T-cell (primary cell): ENCODE results near the gene ERC2. TPM values are rescaled to one million over a fixed set of nuclear protein-coding genes. Genes with fewer than 3 reads are reported as not detected.

Source experiments
- ATAC-seq, 4 experiments: fragments of 200-7000 bp in 3 of 4; fragments of 150-1000 bp in 1 of 4; cut with Tn5 transposase; replicated peaks in 1 of 4; 1 replicate in 3 of 4; 2 replicates in 1 of 4; pipeline ENCODE4 v1.10.0; 2021; ENCODE audit warnings: moderate library complexity in 3 of 4, mild to moderate bottlenecking in 2 of 4, moderate number of reproducible peaks in 1 of 4
- CTCF ChIA-PET, 2 donors: fragments of 300-600 bp; sonication (Branson Sonifier 250); formaldehyde crosslinking; loops; one replicate each; lab custom pipeline; 2022; ENCODE audit warnings: antibody characterized with exemption in 2 of 2; lab: Charles Lee
- POLR2A ChIA-PET, 2 donors: fragments of 300-600 bp; sonication (Branson Sonifier 250); formaldehyde crosslinking; loops; one replicate each; lab custom pipeline; 2022; ENCODE audit warnings: antibody characterized with exemption in 2 of 2; lab: Charles Lee
- DNase-seq, 35 experiments: peaks; one replicate each; pipeline versions ENCODE4 v3.0.0 to v3.0.0-alpha.2; 2013 to 2023
- H3K27ac ChIP-seq: one replicate; pipeline ENCODE4 v1.5.1; 2013; ENCODE audit warnings: low read length
- H3K27me3 ChIP-seq, 2 experiments: replicated peaks in 1 of 2; 1 replicate in 1 of 2; 2 replicates in 1 of 2; pipeline versions ENCODE4 v1.6.1 to v1.7.0; 2013; ENCODE audit warnings: low read length in 1 of 2, mixed read lengths in 1 of 2; ENCODE audit not compliant: control insufficient read depth in 2 of 2, insufficient read depth in 2 of 2; ENCODE audit errors: extremely low read depth in 1 of 2
- H3K36me3 ChIP-seq, 2 donors: 1 replicate in 1 of 2; 2 replicates in 1 of 2; pipeline versions ENCODE4 v1.6.1 to v1.7.0; 2013; ENCODE audit warnings: low read length in 1 of 2; ENCODE audit not compliant: control insufficient read depth in 2 of 2, insufficient read depth in 1 of 2; ENCODE audit errors: extremely low read depth in 1 of 2
- H3K4me1 ChIP-seq, 2 experiments: 1 replicate in 1 of 2; 2 replicates in 1 of 2; pipeline versions ENCODE4 v1.6.1 to v1.7.0; 2013; ENCODE audit warnings: low read length in 2 of 2, mixed read lengths in 1 of 2; ENCODE audit not compliant: insufficient read depth in 2 of 2, control insufficient read depth in 1 of 2; ENCODE audit errors: extremely low read depth in 1 of 2
- H3K4me3 ChIP-seq, 2 donors: 1 replicate in 1 of 2; 2 replicates in 1 of 2; pipeline versions ENCODE4 v1.5.1 to v1.7.0; 2013; ENCODE audit warnings: mild to moderate bottlenecking in 2 of 2, low read length in 1 of 2, moderate library complexity in 1 of 2; ENCODE audit not compliant: control insufficient read depth in 1 of 2; ENCODE audit errors: extremely low read depth in 1 of 2
- H3K9me3 ChIP-seq: 2 replicates; pipeline ENCODE4 v1.7.0; 2013
- H3K27ac Mint-ChIP-seq, 2 donors: one replicate each; pipeline ENCODE4 v1.8.0; 2020 to 2021; ENCODE audit warnings: mild to moderate bottlenecking in 2 of 2, mixed read lengths in 2 of 2
- H3K27me3 Mint-ChIP-seq, 2 donors: one replicate each; pipeline ENCODE4 v1.8.0; 2021 to 2022; ENCODE audit warnings: mixed read lengths in 2 of 2
- H3K36me3 Mint-ChIP-seq: one replicate; pipeline ENCODE4 v1.8.0; 2021; ENCODE audit warnings: mixed read lengths
- H3K4me1 Mint-ChIP-seq, 3 donors: one replicate each; pipeline ENCODE4 v1.8.0; 2020 to 2022; ENCODE audit warnings: mixed read lengths in 3 of 3, mild to moderate bottlenecking in 1 of 3
- H3K4me3 Mint-ChIP-seq, 3 donors: one replicate each; pipeline ENCODE4 v1.8.0; 2020 to 2022; ENCODE audit warnings: mild to moderate bottlenecking in 3 of 3, mixed read lengths in 3 of 3, moderate library complexity in 3 of 3
- H3K9me3 Mint-ChIP-seq, 3 donors: one replicate each; pipeline ENCODE4 v1.8.0; 2020 to 2022; ENCODE audit warnings: mixed read lengths in 3 of 3
- WGBS: methylation state at CpG from one replicate; pipeline ENCODE4 v1.1.5; 2013; ENCODE audit warnings: missing lambda C conversion rate; ENCODE audit not compliant: insufficient coverage; 5-methylcytosine and 5-hydroxymethylcytosine counted together
- total RNA-seq, 35 experiments: library from RNA in 6 of 35; stranded (reverse) in 6 of 35; fragments of 120-200 nt in 1 of 35; gene quantifications; one replicate each; pipeline versions ENCODE4 v1.2.1 to v1.2.4 and lab custom pipeline; 2013 to 2026

The ERC2 gene
- total RNA-seq, 5 donors from 2014 or later (not counting 1 experiment from before 2014, with no cell fraction given), result not detected

DNA sequence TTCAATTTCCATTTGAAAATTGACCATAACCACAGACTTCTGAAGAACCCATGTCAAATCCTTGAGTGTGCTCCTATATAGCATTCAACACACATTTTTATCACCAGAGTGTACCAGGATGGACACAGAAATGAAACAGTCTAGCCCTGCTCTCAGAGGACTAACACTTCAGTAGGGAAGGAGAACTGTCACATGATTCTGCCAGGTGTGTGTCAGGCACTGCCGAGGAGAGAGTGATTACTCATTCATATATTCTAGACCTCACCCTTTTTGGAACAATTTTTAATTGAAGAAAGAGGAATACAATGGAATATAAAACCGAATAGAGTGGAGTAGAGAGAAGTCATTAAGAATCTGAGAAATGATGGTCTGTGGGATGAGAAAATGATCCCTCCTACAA lies 125.8 kb downstream of the ERC2 start:
- Mint-ChIP-seq H3K4me3 (no peak overlapping the region), H3K27me3 (peaks cover 17 to 34% of the 10 kb centered on the region in 2 donors), H3K27ac (no peak overlapping the region), H3K9me3 (no peaks in the 10 kb centered on the region), H3K4me1 (no peaks in the 10 kb centered on the region), H3K36me3 (no peaks in the 10 kb centered on the region)
- Histone ChIP-seq H3K9me3 (no peaks in the 10 kb centered on the region), H3K27me3 (peaks cover 2 to 6% of the 10 kb centered on the region in 2 experiments), H3K36me3 (no peaks in the 10 kb centered on the region), H3K4me3 (no peak overlapping the region), H3K4me1 (no peaks in the 10 kb centered on the region), H3K27ac (no peak overlapping the region)
- DNase-seq (no peak), ATAC-seq (no peak)
- POLR2A ChIA-PET, result no interaction called here
- CTCF ChIA-PET, result interaction anchor here in 1 of 2 donors (1.1 kb wide), 1 partner anchor 11 kb away, joined by 5 read pairs; no protein-coding TSS in a partner anchor
- no CpG with 5 or more reads among the region's 2 CpGs for WGBS

GRCh38 chr3:56339671-56340070 lies 128.6 kb downstream of the ERC2 start:
- H3K36me3 Mint-ChIP-seq, result no peaks in the 10 kb centered on the region
- ChIA-PET CTCF (no interaction called here), POLR2A (no interaction called here)
- H3K36me3 ChIP-seq, result no peaks in the 10 kb centered on the region
- no peak for DNase-seq
- peaks cover 2 to 3% of the 10 kb centered on the region in 2 experiments for H3K27me3 ChIP-seq
- H3K27ac ChIP-seq, result no peak overlapping the region
- H3K4me1 Mint-ChIP-seq, result no peaks in the 10 kb centered on the region
- no peak overlapping the region for H3K27ac Mint-ChIP-seq
- no peaks in the 10 kb centered on the region for H3K9me3 ChIP-seq
- WGBS, result 63% methylated on average over 1 of the region's 4 CpGs
- H3K4me3 ChIP-seq, result no peak overlapping the region
- peaks cover 21 to 37% of the 10 kb centered on the region in 2 donors for H3K27me3 Mint-ChIP-seq
- no peak overlapping the region for H3K4me3 Mint-ChIP-seq
- no peaks in the 10 kb centered on the region for H3K4me1 ChIP-seq
- no peak for ATAC-seq
- H3K9me3 Mint-ChIP-seq, result no peaks in the 10 kb centered on the region

GRCh38 chr3:56339244-56339643 lies 129.0 kb downstream of the ERC2 start:
- no peaks in the 10 kb centered on the region for H3K4me1 ChIP-seq
- ChIA-PET POLR2A (no interaction called here), CTCF (no interaction called here)
- H3K4me3 ChIP-seq, result no peak overlapping the region
- Mint-ChIP-seq H3K9me3 (no peaks in the 10 kb centered on the region), H3K36me3 (no peaks in the 10 kb centered on the region), H3K4me1 (no peaks in the 10 kb centered on the region), H3K27ac (no peak overlapping the region), H3K4me3 (no peak overlapping the region), H3K27me3 (peaks cover 17 to 33% of the 10 kb centered on the region in 2 donors)
- ATAC-seq (no peak), DNase-seq (no peak)
- no peaks in the 10 kb centered on the region for H3K36me3 ChIP-seq
- no peak overlapping the region for H3K27ac ChIP-seq
- WGBS, result 91% methylated on average over 2 of the region's 2 CpGs
- H3K9me3 ChIP-seq, result no peaks in the 10 kb centered on the region
- H3K27me3 ChIP-seq, result peaks cover 2 to 3% of the 10 kb centered on the region in 2 experiments

GRCh38 chr3:56336023-56336422 lies 132.2 kb downstream of the ERC2 start:
- Histone ChIP-seq H3K27ac (no peak overlapping the region), H3K27me3 (peaks cover 2 to 5% of the 10 kb centered on the region in 2 experiments), H3K4me3 (no peak overlapping the region), H3K9me3 (no peaks in the 10 kb centered on the region), H3K4me1 (no peaks in the 10 kb centered on the region), H3K36me3 (no peaks in the 10 kb centered on the region)
- Mint-ChIP-seq H3K9me3 (no peaks in the 10 kb centered on the region), H3K4me3 (no peak overlapping the region), H3K36me3 (no peaks in the 10 kb centered on the region), H3K27ac (no peak overlapping the region), H3K27me3 (peaks cover 18 to 31% of the 10 kb centered on the region in 2 donors), H3K4me1 (no peaks in the 10 kb centered on the region)
- 77% methylated on average over 2 of the region's 4 CpGs for WGBS
- POLR2A ChIA-PET, result interaction anchor here in 1 of 2 donors (0.6 kb wide), 1 partner anchor 552 kb away, joined by 4 read pairs; no protein-coding TSS in a partner anchor
- DNase-seq (no peak), ATAC-seq (no peak)
- CTCF ChIA-PET, result no interaction called here

GRCh38 chr3:56324473-56324872 lies 143.8 kb downstream of the ERC2 start:
- 66% methylated on average over 3 of the region's 3 CpGs for WGBS
- peaks cover 0 to 9% of the 10 kb centered on the region in 2 donors for H3K27me3 Mint-ChIP-seq
- ChIA-PET POLR2A (no interaction called here), CTCF (no interaction called here)
- Histone ChIP-seq H3K4me1 (no peaks in the 10 kb centered on the region), H3K4me3 (no peak overlapping the region), H3K9me3 (no peaks in the 10 kb centered on the region), H3K36me3 (no peaks in the 10 kb centered on the region), H3K27me3 (peaks cover 0 to 2% of the 10 kb centered on the region in 2 experiments), H3K27ac (no peak overlapping the region)
- H3K4me1 Mint-ChIP-seq, result no peaks in the 10 kb centered on the region
- H3K4me3 Mint-ChIP-seq, result no peak overlapping the region
- no peaks in the 10 kb centered on the region for H3K36me3 Mint-ChIP-seq
- DNase-seq (no peak), ATAC-seq (no peak)
- H3K27ac Mint-ChIP-seq, result no peak overlapping the region
- no peaks in the 10 kb centered on the region for H3K9me3 Mint-ChIP-seq

DNA sequence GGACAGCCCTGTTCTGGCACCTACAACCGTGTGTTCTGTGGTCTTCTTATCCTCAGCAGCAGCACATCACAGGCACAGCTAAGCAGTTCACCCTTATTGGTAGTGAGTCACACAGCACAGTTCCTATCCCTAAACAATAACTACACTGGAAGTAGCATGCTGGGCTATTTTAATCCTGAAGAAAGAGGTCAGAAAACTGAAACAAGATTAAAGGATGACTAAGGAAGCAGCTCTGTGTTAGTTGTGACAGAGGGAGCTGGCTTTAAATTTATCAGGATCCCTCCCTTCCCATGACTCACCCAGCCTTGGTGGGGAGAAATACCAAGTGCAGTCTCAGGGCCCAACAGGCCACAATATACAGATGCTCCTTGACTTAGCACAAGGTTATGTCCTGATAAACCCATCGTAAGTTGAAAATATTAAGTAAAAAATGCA lies 144.3 kb downstream of the ERC2 start:
- Histone ChIP-seq H3K27me3 (peaks cover 0 to 2% of the 10 kb centered on the region in 2 experiments), H3K4me3 (no peak overlapping the region), H3K36me3 (no peaks in the 10 kb centered on the region), H3K9me3 (no peaks in the 10 kb centered on the region), H3K4me1 (no peaks in the 10 kb centered on the region), H3K27ac (no peak overlapping the region)
- Mint-ChIP-seq H3K27ac (no peak overlapping the region), H3K27me3 (peaks cover 0 to 9% of the 10 kb centered on the region in 2 donors), H3K9me3 (no peaks in the 10 kb centered on the region), H3K4me3 (no peak overlapping the region), H3K36me3 (no peaks in the 10 kb centered on the region), H3K4me1 (no peaks in the 10 kb centered on the region)
- ChIA-PET POLR2A (no interaction called here), CTCF (no interaction called here)
- no peak for DNase-seq
- no CpG with 5 or more reads among the region's 2 CpGs for WGBS
- ATAC-seq, result no peak

- Histone ChIP-seq H3K4me1 (no peaks in the 10 kb centered on the region), H3K27ac (no peak overlapping the region), H3K9me3 (no peaks in the 10 kb centered on the region), H3K36me3 (no peaks in the 10 kb centered on the region), H3K4me3 (no peak overlapping the region), H3K27me3 (peaks cover 0 to 2% of the 10 kb centered on the region in 2 experiments)
- ATAC-seq, result no peak
- Mint-ChIP-seq H3K36me3 (no peaks in the 10 kb centered on the region), H3K4me1 (no peaks in the 10 kb centered on the region), H3K4me3 (no peak overlapping the region), H3K27me3 (peaks cover 0 to 9% of the 10 kb centered on the region in 2 donors), H3K27ac (no peak overlapping the region), H3K9me3 (no peaks in the 10 kb centered on the region)
- no CpG with 5 or more reads among the region's 2 CpGs for WGBS
- ChIA-PET CTCF (no interaction called here), POLR2A (no interaction called here)
- no peak for DNase-seq
These were observed 145.4 kb downstream of the ERC2 start for GRCh38 chr3:56322862-56323261.
